SU-DHL-6 (cell line): ENCODE data around the gene SKAP2.

Experiments used
- H2AFZ ChIP-seq: fragments of 200-600 bp; sonication (generic); 2 replicates; pipeline ENCODE4 v1.6.1; 2014; ENCODE audit warnings: low read depth, mild to moderate bottlenecking, moderate library complexity, mixed read lengths, antibody characterized with exemption, low read length; ENCODE audit not compliant: severe bottlenecking
- H3F3A ChIP-seq: fragments of 200-600 bp; shearing (Covaris generic); 2 replicates; pipeline ENCODE4 v1.6.0; 2016; ENCODE audit warnings: antibody characterized with exemption, mild to moderate bottlenecking; ENCODE audit not compliant: insufficient read depth
- H3K27ac ChIP-seq: fragments of 200-600 bp; sonication (generic); 2 replicates; pipeline ENCODE4 v1.5.1; 2016; ENCODE audit warnings: low read depth, mild to moderate bottlenecking, low read length, moderate library complexity, mixed read lengths
- H3K27me3 ChIP-seq: fragments of 200-600 bp; sonication (generic), shearing (Covaris generic); 2 replicates; pipeline ENCODE4 v1.6.0; 2014; ENCODE audit warnings: mild to moderate bottlenecking, low read length
- H3K36me3 ChIP-seq: fragments of 200-600 bp; sonication (generic); 2 replicates; pipeline ENCODE4 v1.6.1; 2014; ENCODE audit warnings: mild to moderate bottlenecking, low read length, mixed read lengths
- H3K4me2 ChIP-seq: fragments of 300-600, 200-600 bp; shearing (Covaris generic), sonication (generic); 2 replicates; pipeline ENCODE4 v1.6.0; 2014; ENCODE audit warnings: low read length, low read depth, mild to moderate bottlenecking; ENCODE audit not compliant: poor library complexity, severe bottlenecking
- H3K4me3 ChIP-seq: fragments of 200-600 bp; sonication (generic); 2 replicates; pipeline ENCODE4 v1.5.1; 2014; ENCODE audit warnings: antibody characterized with exemption, low read length, mild to moderate bottlenecking, mixed read lengths; ENCODE audit not compliant: insufficient read depth, poor library complexity, severe bottlenecking
- H3K79me2 ChIP-seq: fragments of 200-600 bp; sonication (generic); 2 replicates; pipeline ENCODE4 v1.6.1; 2014; ENCODE audit warnings: mild to moderate bottlenecking, low read length, moderate library complexity; ENCODE audit not compliant: insufficient read depth
- H3K9ac ChIP-seq: fragments of 200-600 bp; sonication (generic); 2 replicates; pipeline ENCODE4 v1.7.0; 2014; ENCODE audit warnings: mild to moderate bottlenecking, low read length
- H3K9me2 ChIP-seq: fragments of 200-600 bp; sonication (generic); replicated peaks from 2 replicates; pipeline ENCODE4 v1.6.1; 2014; ENCODE audit warnings: low read length; ENCODE audit not compliant: insufficient read depth
- H3K9me3 ChIP-seq: fragments of 200-600 bp; sonication (generic); 2 replicates; pipeline ENCODE4 v1.6.1; 2014; ENCODE audit warnings: low read length, mixed read lengths; ENCODE audit not compliant: insufficient read depth
- H4K20me1 ChIP-seq: fragments of 200-600 bp; sonication (generic); 2 replicates; pipeline ENCODE4 v1.6.1; 2014; ENCODE audit warnings: low read depth, mild to moderate bottlenecking, antibody characterized with exemption, low read length, moderate library complexity, mixed read lengths
- EZH2phosphoT487 ChIP-seq: fragments of 200-600 bp; sonication (generic), shearing (Covaris generic); conservative IDR thresholded peaks from 2 replicates; pipeline ENCODE4 v1.6.1; 2018; ENCODE audit warnings: mild to moderate bottlenecking, antibody characterized with exemption, low read length, moderate library complexity, mixed read lengths
- TF ChIP-seq, protein P1 (sequence below): fragments of 200-600 bp; sonication (generic); IDR thresholded peaks from one replicate; pipeline ENCODE4 v1.5.1; 2017; ENCODE audit warnings: antibody characterized with exemption, mild to moderate bottlenecking, low read length, moderate library complexity; ENCODE audit not compliant: insufficient read depth, poor library complexity, severe bottlenecking

Gene SKAP2

DNA sequence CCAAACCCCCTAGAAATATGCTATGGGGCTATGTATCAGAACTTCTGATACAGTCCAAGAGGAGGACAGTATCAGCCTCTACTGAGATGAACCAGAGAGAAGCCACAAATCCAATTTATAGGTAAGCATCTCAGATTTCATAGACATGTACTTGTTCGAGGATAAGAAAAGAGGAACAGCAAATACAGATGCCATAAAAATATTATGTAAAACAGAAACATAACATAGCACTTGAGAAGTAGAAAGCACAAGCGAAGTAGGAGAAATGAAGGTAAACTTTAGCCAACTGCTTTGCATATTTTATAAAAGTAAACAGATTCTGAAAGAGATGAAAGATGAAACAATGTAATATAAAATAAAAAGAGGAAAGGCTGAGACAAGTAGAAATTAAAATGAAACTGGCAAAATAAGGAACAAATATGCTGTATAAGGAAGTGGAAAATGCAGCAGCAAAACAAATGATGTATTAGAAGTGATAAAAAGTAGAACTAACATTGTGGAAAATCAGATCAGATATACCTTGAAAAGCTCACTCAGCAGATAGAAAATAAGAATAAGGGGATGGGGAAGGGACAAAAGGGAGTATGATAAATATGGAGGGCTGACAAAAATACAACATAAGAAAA lies 135.1 kb downstream of the SKAP2 start:
- Histone ChIP-seq H3K36me3 (peaks cover 22% of the 10 kb centered on the region), H3K27ac (no peak overlapping the region), H2AFZ (no peak overlapping the region), H3K4me2 (peak overlapping the region; percentile 10), H3K9me2 (no peaks in the 10 kb centered on the region), H3K4me3 (no peak overlapping the region), H3K9ac (no peak overlapping the region), H3K9me3 (no peaks in the 10 kb centered on the region), H3F3A (peaks cover 8% of the 10 kb centered on the region; the same call in 1 of the 2 replicates), H3K27me3 (no peaks in the 10 kb centered on the region), H3K79me2 (no peaks in the 10 kb centered on the region), H4K20me1 (no peaks in the 10 kb centered on the region)
- TF ChIP-seq, protein P1, sequence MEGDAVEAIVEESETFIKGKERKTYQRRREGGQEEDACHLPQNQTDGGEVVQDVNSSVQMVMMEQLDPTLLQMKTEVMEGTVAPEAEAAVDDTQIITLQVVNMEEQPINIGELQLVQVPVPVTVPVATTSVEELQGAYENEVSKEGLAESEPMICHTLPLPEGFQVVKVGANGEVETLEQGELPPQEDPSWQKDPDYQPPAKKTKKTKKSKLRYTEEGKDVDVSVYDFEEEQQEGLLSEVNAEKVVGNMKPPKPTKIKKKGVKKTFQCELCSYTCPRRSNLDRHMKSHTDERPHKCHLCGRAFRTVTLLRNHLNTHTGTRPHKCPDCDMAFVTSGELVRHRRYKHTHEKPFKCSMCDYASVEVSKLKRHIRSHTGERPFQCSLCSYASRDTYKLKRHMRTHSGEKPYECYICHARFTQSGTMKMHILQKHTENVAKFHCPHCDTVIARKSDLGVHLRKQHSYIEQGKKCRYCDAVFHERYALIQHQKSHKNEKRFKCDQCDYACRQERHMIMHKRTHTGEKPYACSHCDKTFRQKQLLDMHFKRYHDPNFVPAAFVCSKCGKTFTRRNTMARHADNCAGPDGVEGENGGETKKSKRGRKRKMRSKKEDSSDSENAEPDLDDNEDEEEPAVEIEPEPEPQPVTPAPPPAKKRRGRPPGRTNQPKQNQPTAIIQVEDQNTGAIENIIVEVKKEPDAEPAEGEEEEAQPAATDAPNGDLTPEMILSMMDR = no peak
- TF ChIP-seq EZH2phosphoT487 = no peak

DNA sequence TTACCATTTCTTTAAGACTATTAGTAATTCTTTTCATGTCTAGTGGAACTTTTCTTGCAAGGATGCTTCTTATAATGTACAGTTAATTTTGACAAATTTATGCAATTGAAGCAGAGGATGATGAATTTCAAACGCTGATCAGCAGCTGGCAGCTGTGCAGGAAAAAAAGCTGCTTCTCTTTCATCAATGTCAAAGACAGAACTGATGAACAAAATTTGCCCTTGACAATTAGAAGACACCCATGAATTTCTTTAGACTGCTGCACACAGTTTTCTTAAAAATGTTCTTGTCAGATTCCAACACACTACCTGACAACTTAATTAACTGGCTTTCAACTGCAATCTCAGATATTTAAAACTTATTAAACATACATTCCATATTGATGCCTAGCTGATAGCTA lies 138.3 kb downstream of the SKAP2 start:
- Histone ChIP-seq H3K27me3 (no peaks in the 10 kb centered on the region), H2AFZ (no peak overlapping the region), H3K27ac (no peak overlapping the region), H3K9me2 (no peaks in the 10 kb centered on the region), H4K20me1 (no peaks in the 10 kb centered on the region), H3K4me3 (no peak overlapping the region), H3K9me3 (no peaks in the 10 kb centered on the region), H3K4me2 (no peak overlapping the region), H3K36me3 (peaks cover 34% of the 10 kb centered on the region), H3K9ac (no peak overlapping the region), H3K79me2 (no peaks in the 10 kb centered on the region), H3F3A (peaks cover 8% of the 10 kb centered on the region; the same call in 1 of the 2 replicates)
- TF ChIP-seq EZH2phosphoT487 = no peak
- TF ChIP-seq, protein P1 = no peak

DNA sequence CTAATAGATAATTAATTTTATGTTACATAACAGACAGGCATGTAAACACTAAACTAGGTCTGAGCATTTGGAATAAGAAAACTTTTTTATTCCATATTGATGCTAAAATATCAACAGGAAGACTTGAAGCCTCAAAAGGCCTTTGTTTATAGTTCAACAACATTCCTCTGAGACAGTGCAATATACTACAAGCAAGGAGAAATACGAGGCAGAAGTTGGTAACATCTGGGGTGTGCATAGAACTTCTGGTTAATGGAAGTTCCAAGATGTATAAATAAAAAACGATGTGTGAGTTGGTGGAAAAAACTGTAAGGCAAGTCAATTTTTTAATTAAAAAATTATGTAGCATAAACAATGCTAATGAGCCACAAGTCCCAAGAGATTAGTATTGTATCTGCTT lies 139.6 kb downstream of the SKAP2 start:
- H3F3A ChIP-seq = peaks cover 8% of the 10 kb centered on the region; the same call in 1 of the 2 replicates
- H3K9me3 ChIP-seq = no peaks in the 10 kb centered on the region
- no peak overlapping the region for H3K27ac ChIP-seq
- no peaks in the 10 kb centered on the region for H3K27me3 ChIP-seq
- peaks cover 37% of the 10 kb centered on the region for H3K36me3 ChIP-seq
- H3K9me2 ChIP-seq = no peaks in the 10 kb centered on the region
- no peak overlapping the region for H2AFZ ChIP-seq
- H3K4me2 ChIP-seq = no peak overlapping the region
- H3K4me3 ChIP-seq = no peak overlapping the region
- H3K79me2 ChIP-seq = no peaks in the 10 kb centered on the region
- H3K9ac ChIP-seq = no peak overlapping the region
- no peak for TF ChIP-seq EZH2phosphoT487
- TF ChIP-seq, protein P1 = no peak
- H4K20me1 ChIP-seq = no peaks in the 10 kb centered on the region
